HT-29 (cell line): Measurements from ENCODE around the gene SEH1L. TPM values are rescaled to one million over a fixed set of nuclear protein-coding genes. Genes with fewer than 3 reads are reported as not detected.
"Not testable (repeated sequence)": the region's sequence is repeated elsewhere in the genome, so short reads cannot be mapped to it uniquely, and the experiment has no call there.

Experiments used
- DNase-seq: peaks from one replicate; pipeline ENCODE4 v3.0.0-alpha.2; 2015; ENCODE audit warnings: low spot score
- total RNA-seq: library from RNA; depleted of rRNA; stranded (reverse); fragments of >200 nt; shearing (Covaris generic); gene quantifications from 2 replicates; pipeline ENCODE4 v1.2.3, GENCODE V29; 2014

The SEH1L gene
- total RNA-seq, 1 experiment from 2014 or later: 62.5 TPM

GRCh38 chr18:12939162-12939561 is 8.6 kb upstream of the SEH1L start:
- no peak for DNase-seq

GRCh38 chr18:12943215-12943614 is 4.6 kb upstream of the SEH1L start:
- no peak for DNase-seq

GRCh38 chr18:12944709-12945108 is 3.1 kb upstream of the SEH1L start:
- DNase-seq: no peak

- DNase-seq: no peak
Measured at GRCh38 chr18:12946549-12947284, 1.1 kb upstream of the SEH1L start.

- peak; percentile 96 for DNase-seq
Measured at GRCh38 chr18:12948050-12948804, 416 bp downstream of the SEH1L start.

GRCh38 chr18:12958478-12958877 is 10.7 kb downstream of the SEH1L start:
- no peak for DNase-seq

- no peak for DNase-seq
Measured at GRCh38 chr18:12960395-12960794, 12.6 kb downstream of the SEH1L start.

- DNase-seq: no peak
Measured at GRCh38 chr18:12960853-12961397, 13.1 kb downstream of the SEH1L start.

- no peak for DNase-seq
Measured at GRCh38 chr18:12963069-12963468, 15.3 kb downstream of the SEH1L start.

GRCh38 chr18:12968115-12968514 is 20.3 kb downstream of the SEH1L start:
- no peak for DNase-seq

- no peak for DNase-seq
Measured at GRCh38 chr18:12968619-12969018, 20.8 kb downstream of the SEH1L start.

- DNase-seq: no peak
Measured at GRCh38 chr18:12973562-12974213, 25.9 kb downstream of the SEH1L start.

- DNase-seq: no peak
Measured at GRCh38 chr18:12975488-12975887, 27.7 kb downstream of the SEH1L start.

- DNase-seq: no peak
Measured at GRCh38 chr18:12976305-12976704, 28.5 kb downstream of the SEH1L start.

GRCh38 chr18:12980065-12980464 is 32.3 kb downstream of the SEH1L start:
- not testable (repeated sequence) for DNase-seq

GRCh38 chr18:12989397-12990122 is 41.7 kb downstream of the SEH1L start:
- peak; percentile 5 for DNase-seq

- DNase-seq: peak; percentile 5
Measured at GRCh38 chr18:12990123-12990475, 42.3 kb downstream of the SEH1L start.

GRCh38 chr18:12990641-12990966 is 42.8 kb downstream of the SEH1L start:
- peak; percentile 76 for DNase-seq

- peak; percentile 99 for DNase-seq
Measured at GRCh38 chr18:12990967-12991820, 43.4 kb downstream of the SEH1L start, which contains the start of gene CEP192. Gene CEP192, plus strand, starts transcription at chr18:12991362. Its CDS starts 8,063 bp downstream, at chr18:12999425.

GRCh38 chr18:12991821-12992179 is 44.0 kb downstream of the SEH1L start:
- no peak for DNase-seq

GRCh38 chr18:12993439-12993838 is 45.6 kb downstream of the SEH1L start:
- no peak for DNase-seq
